Measurements from ENCODE around the gene PTPRU.

PTPRU gene

DNA sequence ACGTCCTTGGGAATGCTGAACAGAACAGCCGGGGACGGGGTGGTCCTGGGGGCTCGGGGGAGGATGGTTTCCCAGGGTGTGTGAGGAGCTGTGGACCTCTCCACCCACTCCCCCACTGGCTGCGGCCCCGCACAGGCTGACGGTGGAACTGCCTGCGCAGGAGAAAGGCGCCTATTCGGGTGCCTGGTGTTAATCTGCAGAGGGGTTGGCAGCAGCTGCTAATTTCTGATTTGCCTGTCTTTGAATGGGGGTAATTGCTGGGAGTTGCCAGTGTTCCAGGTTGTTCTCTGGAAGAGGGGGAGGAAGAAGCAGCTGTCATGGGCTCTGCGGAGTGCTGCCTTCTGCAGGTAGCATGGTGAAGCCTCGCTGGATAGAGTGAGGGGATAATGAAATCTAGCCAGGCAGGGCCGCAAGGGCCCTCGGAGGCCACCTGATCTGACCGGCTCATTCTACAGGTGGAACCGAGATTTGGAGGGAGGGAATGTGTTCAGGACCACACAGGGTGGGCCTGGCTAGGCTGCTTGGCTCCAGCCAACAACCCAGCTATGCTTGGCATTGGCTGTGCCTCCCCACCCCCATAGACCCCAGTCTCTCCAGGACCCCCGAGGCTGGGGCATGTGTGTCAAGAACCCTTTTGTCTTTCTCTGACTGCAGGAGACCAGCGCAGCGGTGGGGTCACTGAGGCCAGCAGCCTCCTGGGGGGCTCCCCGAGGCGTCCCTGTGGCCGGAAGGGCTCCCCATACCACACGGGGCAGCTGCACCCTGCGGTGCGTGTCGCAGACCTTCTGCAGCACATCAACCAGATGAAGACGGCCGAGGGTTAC, 67.1 kb downstream of the PTPRU start:
- no peak overlapping the region for H3K9ac ChIP-seq (ENCODE audit: low read depth, low read length, poor library complexity, severe bottlenecking)
- H3F3A ChIP-seq (ENCODE audit: low read depth) = no peaks in the 10 kb centered on the region
- TF ChIP-seq, protein P1, sequence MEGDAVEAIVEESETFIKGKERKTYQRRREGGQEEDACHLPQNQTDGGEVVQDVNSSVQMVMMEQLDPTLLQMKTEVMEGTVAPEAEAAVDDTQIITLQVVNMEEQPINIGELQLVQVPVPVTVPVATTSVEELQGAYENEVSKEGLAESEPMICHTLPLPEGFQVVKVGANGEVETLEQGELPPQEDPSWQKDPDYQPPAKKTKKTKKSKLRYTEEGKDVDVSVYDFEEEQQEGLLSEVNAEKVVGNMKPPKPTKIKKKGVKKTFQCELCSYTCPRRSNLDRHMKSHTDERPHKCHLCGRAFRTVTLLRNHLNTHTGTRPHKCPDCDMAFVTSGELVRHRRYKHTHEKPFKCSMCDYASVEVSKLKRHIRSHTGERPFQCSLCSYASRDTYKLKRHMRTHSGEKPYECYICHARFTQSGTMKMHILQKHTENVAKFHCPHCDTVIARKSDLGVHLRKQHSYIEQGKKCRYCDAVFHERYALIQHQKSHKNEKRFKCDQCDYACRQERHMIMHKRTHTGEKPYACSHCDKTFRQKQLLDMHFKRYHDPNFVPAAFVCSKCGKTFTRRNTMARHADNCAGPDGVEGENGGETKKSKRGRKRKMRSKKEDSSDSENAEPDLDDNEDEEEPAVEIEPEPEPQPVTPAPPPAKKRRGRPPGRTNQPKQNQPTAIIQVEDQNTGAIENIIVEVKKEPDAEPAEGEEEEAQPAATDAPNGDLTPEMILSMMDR (conservative IDR thresholded peaks at IDR 0.05; ENCODE audit: low read length) = no peak
- TF ChIP-seq EZH2phosphoT487 (IDR thresholded peaks at IDR 0.05; ENCODE audit: borderline replicate concordance) = no peak
- H3K9me2 ChIP-seq (replicated peaks; ENCODE audit: low read depth, low read length) = no peaks in the 10 kb centered on the region
- H3K9me3 ChIP-seq (ENCODE audit: insufficient read depth, low read depth, low read length) = no peaks in the 10 kb centered on the region
- no peak overlapping the region for H2AFZ ChIP-seq (ENCODE audit: low read length)
- H3K79me2 ChIP-seq (ENCODE audit: insufficient read depth, low read length) = no peaks in the 10 kb centered on the region
- no peak overlapping the region for H3K4me2 ChIP-seq (ENCODE audit: low read depth, low read length, poor library complexity, severe bottlenecking)
- no peaks in the 10 kb centered on the region for H3K4me1 ChIP-seq (ENCODE audit: insufficient read depth, low read length, poor library complexity, severe bottlenecking)
- H4K20me1 ChIP-seq (ENCODE audit: insufficient read depth, low read length, poor library complexity, severe bottlenecking) = no peaks in the 10 kb centered on the region
- no peaks in the 10 kb centered on the region for H3K36me3 ChIP-seq (ENCODE audit: insufficient read depth, low read length)
- no peak overlapping the region for H3K4me3 ChIP-seq (ENCODE audit: low read length, poor library complexity, severe bottlenecking)
- no peaks in the 10 kb centered on the region for H3K27me3 ChIP-seq (ENCODE audit: insufficient read depth, low read length, poor library complexity, severe bottlenecking)

DNA sequence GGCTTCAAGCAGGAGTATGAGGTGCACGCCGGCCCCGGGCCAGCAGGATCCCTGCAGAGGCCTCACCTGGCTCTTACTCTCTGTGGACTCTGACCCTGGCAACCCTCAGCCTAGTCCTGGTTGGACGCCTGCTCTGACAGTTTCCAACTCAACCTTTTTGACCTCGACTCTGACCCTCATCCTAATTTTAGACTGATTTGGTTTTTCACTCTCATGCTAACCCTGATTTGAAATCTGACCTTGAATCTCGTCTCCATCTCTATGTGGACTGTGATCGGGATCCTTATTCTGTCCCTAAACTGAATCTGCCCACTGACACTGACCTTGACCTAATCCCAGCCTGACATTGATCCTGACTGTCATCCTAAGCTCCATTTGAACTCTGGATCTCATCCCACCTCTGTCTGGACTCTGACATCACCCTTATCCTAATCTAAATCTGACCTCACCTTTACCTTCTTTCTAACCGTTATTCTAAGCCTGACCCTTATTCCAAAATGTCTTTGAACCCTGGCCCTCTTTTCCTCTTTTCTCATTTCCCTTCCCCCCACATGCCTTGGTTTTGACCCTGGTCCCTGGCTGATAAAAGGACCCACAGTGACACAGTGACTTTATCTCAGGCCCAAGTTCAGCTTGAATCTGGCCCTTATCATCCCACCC, 67.8 kb downstream of the PTPRU start:
- TF ChIP-seq, protein P1 (conservative IDR thresholded peaks at IDR 0.05; ENCODE audit: low read length) = no peak
- H4K20me1 ChIP-seq (ENCODE audit: insufficient read depth, low read length, poor library complexity, severe bottlenecking) = no peaks in the 10 kb centered on the region
- H3K9ac ChIP-seq (ENCODE audit: low read depth, low read length, poor library complexity, severe bottlenecking) = no peak overlapping the region
- H3K4me1 ChIP-seq (ENCODE audit: insufficient read depth, low read length, poor library complexity, severe bottlenecking) = no peaks in the 10 kb centered on the region
- no peak overlapping the region for H3K4me2 ChIP-seq (ENCODE audit: low read depth, low read length, poor library complexity, severe bottlenecking)
- H3K9me3 ChIP-seq (ENCODE audit: insufficient read depth, low read depth, low read length) = no peaks in the 10 kb centered on the region
- H3K36me3 ChIP-seq (ENCODE audit: insufficient read depth, low read length) = no peaks in the 10 kb centered on the region
- no peaks in the 10 kb centered on the region for H3K9me2 ChIP-seq (replicated peaks; ENCODE audit: low read depth, low read length)
- H3K27me3 ChIP-seq (ENCODE audit: insufficient read depth, low read length, poor library complexity, severe bottlenecking) = no peaks in the 10 kb centered on the region
- H3K79me2 ChIP-seq (ENCODE audit: insufficient read depth, low read length) = no peaks in the 10 kb centered on the region
- H3K4me3 ChIP-seq (ENCODE audit: low read length, poor library complexity, severe bottlenecking) = no peak overlapping the region
- no peaks in the 10 kb centered on the region for H3F3A ChIP-seq (ENCODE audit: low read depth)
- no peak overlapping the region for H2AFZ ChIP-seq (ENCODE audit: low read length)

DNA sequence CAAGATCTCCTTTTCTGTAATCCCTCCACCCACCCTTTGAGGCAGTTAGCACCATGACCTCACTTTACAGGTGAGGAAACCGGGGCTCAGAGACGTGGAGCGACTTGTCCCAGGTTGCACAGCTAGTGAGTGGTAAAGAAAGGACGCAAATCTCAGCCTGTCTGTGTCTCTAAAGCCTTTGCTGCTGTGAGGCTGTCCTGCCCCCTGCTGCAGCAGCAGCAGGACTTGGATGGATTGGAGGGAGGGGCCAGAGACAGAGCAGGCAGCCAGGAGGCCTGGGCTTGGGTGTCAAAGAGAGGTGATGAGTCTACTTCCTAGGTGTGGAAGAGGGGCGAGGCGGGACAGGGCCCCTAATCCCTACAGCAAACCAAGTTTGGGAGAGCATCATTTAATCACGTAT, 69.6 kb downstream of the PTPRU start:
- Histone ChIP-seq H3K9me3 (ENCODE audit: insufficient read depth, low read depth, low read length) (no peaks in the 10 kb centered on the region), H3K9me2 (replicated peaks; ENCODE audit: low read depth, low read length) (no peaks in the 10 kb centered on the region), H2AFZ (ENCODE audit: low read length) (no peak overlapping the region), H3K4me3 (ENCODE audit: low read length, poor library complexity, severe bottlenecking) (no peak overlapping the region), H3K4me1 (ENCODE audit: insufficient read depth, low read length, poor library complexity, severe bottlenecking) (no peaks in the 10 kb centered on the region), H4K20me1 (ENCODE audit: insufficient read depth, low read length, poor library complexity, severe bottlenecking) (no peaks in the 10 kb centered on the region), H3F3A (ENCODE audit: low read depth) (no peaks in the 10 kb centered on the region), H3K9ac (ENCODE audit: low read depth, low read length, poor library complexity, severe bottlenecking) (no peak overlapping the region), H3K36me3 (ENCODE audit: insufficient read depth, low read length) (no peaks in the 10 kb centered on the region), H3K27me3 (ENCODE audit: insufficient read depth, low read length, poor library complexity, severe bottlenecking) (no peaks in the 10 kb centered on the region), H3K4me2 (ENCODE audit: low read depth, low read length, poor library complexity, severe bottlenecking) (no peak overlapping the region), H3K79me2 (ENCODE audit: insufficient read depth, low read length) (no peaks in the 10 kb centered on the region)
- TF ChIP-seq EZH2phosphoT487 (IDR thresholded peaks at IDR 0.05; ENCODE audit: borderline replicate concordance) = no peak
- TF ChIP-seq, protein P1 (conservative IDR thresholded peaks at IDR 0.05; ENCODE audit: low read length) = no peak

Measured in Loucy (cell line).